Stimulated activated CD8-positive, alpha-beta memory T cell treated with anti-CD3 and anti-CD28 coated beads, Interleukin-2, amount 100 ng/mL, for 48 hours (primary cell): ENCODE data around the gene ARHGEF37.

Experiments used
- DNase-seq, 2 donors: peaks; one replicate each; pipeline ENCODE4 v3.0.0-alpha.2; 2020; ENCODE audit warnings: low read depth in 2 of 2

Gene ARHGEF37

GRCh38 chr5:149674686-149675085 lies 93.4 kb downstream of the ARHGEF37 start:
- no peak for DNase-seq

- no peak for DNase-seq
Measured at GRCh38 chr5:149675610-149676201, 94.4 kb downstream of the ARHGEF37 start.

- no peak for DNase-seq
Measured at GRCh38 chr5:149677731-149678130, 96.4 kb downstream of the ARHGEF37 start.

GRCh38 chr5:149679876-149680809 lies 98.8 kb downstream of the ARHGEF37 start:
- DNase-seq: no peak

GRCh38 chr5:149680810-149681221 lies 99.5 kb downstream of the ARHGEF37 start:
- no peak for DNase-seq

GRCh38 chr5:149681252-149681651 lies 100.0 kb downstream of the ARHGEF37 start:
- DNase-seq: no peak

- DNase-seq: no peak
Measured at GRCh38 chr5:149681922-149682321, 100.6 kb downstream of the ARHGEF37 start.

GRCh38 chr5:149682532-149683075 lies 101.3 kb downstream of the ARHGEF37 start:
- DNase-seq: no peak

- DNase-seq: no peak
Measured at GRCh38 chr5:149683964-149684363, 102.7 kb downstream of the ARHGEF37 start.

- no peak for DNase-seq
Measured at GRCh38 chr5:149684371-149684770, 103.1 kb downstream of the ARHGEF37 start.
